HG02623 (cell line): ENCODE data around the gene ABHD17B.

Source experiments
- ATAC-seq: cut with Tn5 transposase; IDR thresholded peaks from one replicate; pipeline ENCODE4 v1.9.1; 2021; ENCODE audit warnings: moderate library complexity; ENCODE audit not compliant: unreplicated experiment

The ABHD17B gene

DNA sequence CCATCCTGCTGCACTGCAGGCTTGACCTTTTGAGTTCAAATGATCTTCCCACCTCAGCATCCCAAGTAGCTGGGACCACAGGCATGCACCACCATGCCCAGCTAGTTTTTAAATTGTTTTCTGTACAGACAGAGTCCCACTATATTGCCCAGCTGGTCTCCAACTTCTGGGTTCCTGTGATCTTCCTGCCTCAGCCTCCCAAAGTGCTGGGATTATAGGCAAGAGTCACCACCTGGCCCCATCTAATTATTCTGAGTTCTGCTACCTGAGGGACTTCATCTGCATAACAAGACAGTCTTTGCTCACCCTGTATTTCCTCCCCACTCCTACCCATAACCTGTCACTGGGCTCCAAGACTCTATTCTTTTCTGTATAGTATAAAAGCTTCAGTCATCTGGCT, 88.1 kb downstream of the ABHD17B start:
- no peak for ATAC-seq

DNA sequence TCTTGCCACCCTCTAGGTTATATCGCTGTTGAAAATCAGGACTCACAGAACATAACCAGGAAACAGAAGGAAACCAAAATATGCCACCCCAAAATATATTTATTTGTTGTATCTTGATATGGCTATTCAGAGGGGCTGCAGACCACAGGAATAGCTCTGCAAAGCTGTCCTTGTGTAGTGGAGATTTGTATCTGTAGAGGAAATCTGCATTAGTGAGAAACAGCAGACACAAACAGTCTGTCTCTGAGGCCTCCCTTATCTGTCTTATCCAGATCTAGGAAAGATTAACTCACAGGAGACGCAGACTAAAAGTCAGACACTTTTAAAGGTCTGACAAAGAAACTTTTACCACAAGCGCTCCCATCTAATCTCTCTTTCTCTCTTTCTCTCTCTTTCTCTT, 88.5 kb downstream of the ABHD17B start:
- no peak for ATAC-seq

DNA sequence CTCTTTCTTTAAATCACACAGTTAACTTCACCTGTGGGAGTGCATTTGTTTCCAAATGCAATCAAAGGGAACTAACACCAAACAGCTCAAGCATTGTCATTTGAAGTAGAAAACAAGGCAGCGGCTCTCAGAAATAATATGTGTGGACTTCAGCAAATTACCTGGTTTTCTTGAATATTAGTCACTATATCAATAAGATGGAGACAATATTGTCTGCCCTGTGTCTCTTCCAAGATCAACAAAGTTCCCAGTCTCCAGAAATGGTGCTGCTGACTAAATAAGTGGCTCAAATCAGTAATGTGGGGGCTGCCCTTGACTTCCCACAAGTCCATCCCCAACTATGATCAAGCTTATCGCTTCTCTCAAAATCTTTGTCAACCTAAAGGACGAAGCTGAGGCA, 89.6 kb downstream of the ABHD17B start:
- ATAC-seq = no peak

GRCh38 chr9:71820403-71820921, 90.5 kb downstream of the ABHD17B start:
- no peak for ATAC-seq

DNA sequence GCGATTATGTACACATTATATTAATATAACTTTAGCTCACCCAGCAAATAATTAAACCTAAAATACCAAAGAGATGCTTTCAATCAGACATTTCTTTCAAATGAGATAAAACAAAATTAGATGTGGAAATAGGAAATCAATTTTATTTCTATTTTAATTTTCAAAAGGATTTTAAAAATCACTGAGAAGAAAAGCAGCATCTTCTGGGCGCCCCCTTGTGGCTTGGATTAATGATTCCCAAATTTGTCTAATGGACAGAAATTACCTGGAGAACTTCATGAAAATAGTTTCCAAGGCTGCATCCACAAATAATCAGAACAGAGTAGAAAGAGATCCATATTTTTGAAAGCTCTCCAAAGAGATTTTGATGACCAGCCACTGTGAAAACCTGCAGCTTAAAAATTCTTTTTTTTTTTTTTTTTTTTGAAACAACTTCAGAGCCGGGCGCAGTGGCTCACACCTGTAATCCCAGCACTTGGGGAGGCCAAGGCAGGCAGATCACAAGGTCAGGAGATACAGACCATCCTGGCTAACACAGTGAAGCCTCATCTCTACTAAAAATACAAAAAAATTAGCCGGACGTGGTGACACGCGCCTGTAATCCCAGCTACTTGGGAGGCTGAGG, 91.8 kb downstream of the ABHD17B start:
- ATAC-seq = no peak

DNA sequence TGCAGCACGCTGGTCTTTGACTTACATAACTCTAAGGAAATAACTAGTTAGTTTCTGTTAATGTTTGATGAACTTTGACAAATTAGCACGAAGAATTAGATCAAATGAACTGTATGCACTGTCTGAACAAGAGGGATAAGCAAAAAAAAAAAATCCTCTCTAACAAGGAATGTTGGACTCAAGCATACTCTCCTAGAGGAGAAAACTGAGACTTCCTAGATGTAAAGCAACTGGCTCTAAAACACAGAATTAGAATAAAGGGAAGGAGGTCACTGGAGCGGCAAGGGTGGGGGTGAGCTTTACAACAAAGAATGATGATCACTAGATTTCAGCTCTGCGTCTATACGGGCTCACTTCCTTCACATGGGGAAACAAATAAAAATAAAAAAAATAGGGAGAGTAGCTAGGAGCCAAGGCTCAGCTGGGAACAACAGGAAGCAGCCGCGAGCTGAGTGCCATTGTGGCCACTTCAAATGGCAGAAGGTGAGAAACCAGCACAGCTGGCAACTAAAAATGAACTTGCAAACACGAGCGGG, 94.0 kb downstream of the ABHD17B start:
- ATAC-seq = no peak
